ENCODE data around the gene PRR29.

The PRR29 gene

GRCh38 chr17:64004218-64004770 is 6.1 kb downstream of the PRR29 start:
- no peaks in the 10 kb centered on the region for H3F3A ChIP-seq (ENCODE audit: insufficient read depth, low read length)
- TF ChIP-seq CTCF (IDR thresholded peaks at IDR 0.05; ENCODE audit: low read length) (no peak), EZH2phosphoT487 (IDR thresholded peaks at IDR 0.05; ENCODE audit: low read length) (no peak), EZH2 (optimal IDR thresholded peaks at IDR 0.05; ENCODE audit: low read depth, low read length) (no peak)
- no peak for DNase-seq
- H2AFZ ChIP-seq (ENCODE audit: low read length), result no peak overlapping the region
- H4K20me1 ChIP-seq (ENCODE audit: insufficient read depth, low read length), result no peaks in the 10 kb centered on the region
- no peaks in the 10 kb centered on the region for H3K9me3 ChIP-seq (replicated peaks; ENCODE audit: insufficient read depth, low read length)
- no peak overlapping the region for H3K9ac ChIP-seq (ENCODE audit: low read length)
- H3K4me1 ChIP-seq (ENCODE audit: low read length), result no peaks in the 10 kb centered on the region
- no peak overlapping the region for H3K4me3 ChIP-seq (ENCODE audit: low read length)
- no peak overlapping the region for H3K27ac ChIP-seq (ENCODE audit: low read length)
- H3K27me3 ChIP-seq (replicated peaks; ENCODE audit: insufficient read depth, low read length), result no peaks in the 10 kb centered on the region
- 0 out of 2 replicates have a peak, but pooled peaks cover 7% of the 10 kb centered on the region for H3K79me2 ChIP-seq (ENCODE audit: low read length)
- no peaks in the 10 kb centered on the region for H3K9me2 ChIP-seq (replicated peaks; ENCODE audit: insufficient read depth, low read length)
- H3K36me3 ChIP-seq (replicated peaks; ENCODE audit: insufficient read depth, low read length), result no peaks in the 10 kb centered on the region
- no peak overlapping the region for H3K4me2 ChIP-seq (ENCODE audit: low read depth, low read length)

GRCh38 chr17:64004903-64005733 is 7.0 kb downstream of the PRR29 start:
- Histone ChIP-seq H2AFZ (ENCODE audit: low read length) (no peak overlapping the region), H4K20me1 (ENCODE audit: insufficient read depth, low read length) (no peaks in the 10 kb centered on the region), H3K4me1 (ENCODE audit: low read length) (no peaks in the 10 kb centered on the region), H3K9ac (ENCODE audit: low read length) (no peak overlapping the region), H3K4me2 (ENCODE audit: low read depth, low read length) (no peak overlapping the region), H3F3A (ENCODE audit: insufficient read depth, low read length) (no peaks in the 10 kb centered on the region), H3K4me3 (ENCODE audit: low read length) (no peak overlapping the region), H3K79me2 (ENCODE audit: low read length) (peaks cover 15% of the 10 kb centered on the region), H3K9me2 (replicated peaks; ENCODE audit: insufficient read depth, low read length) (no peaks in the 10 kb centered on the region), H3K36me3 (replicated peaks; ENCODE audit: insufficient read depth, low read length) (no peaks in the 10 kb centered on the region), H3K27me3 (replicated peaks; ENCODE audit: insufficient read depth, low read length) (no peaks in the 10 kb centered on the region), H3K9me3 (replicated peaks; ENCODE audit: insufficient read depth, low read length) (no peaks in the 10 kb centered on the region), H3K27ac (ENCODE audit: low read length) (no peak overlapping the region)
- DNase-seq, result no peak
- TF ChIP-seq CTCF (IDR thresholded peaks at IDR 0.05; ENCODE audit: low read length) (no peak), EZH2 (optimal IDR thresholded peaks at IDR 0.05; ENCODE audit: low read depth, low read length) (no peak), EZH2phosphoT487 (IDR thresholded peaks at IDR 0.05; ENCODE audit: low read length) (no peak)

- H3K4me1 ChIP-seq (ENCODE audit: low read length), result no peaks in the 10 kb centered on the region
- TF ChIP-seq EZH2phosphoT487 (IDR thresholded peaks at IDR 0.05; ENCODE audit: low read length), result no peak
- no peak for TF ChIP-seq EZH2 (optimal IDR thresholded peaks at IDR 0.05; ENCODE audit: low read depth, low read length)
- TF ChIP-seq CTCF (IDR thresholded peaks at IDR 0.05; ENCODE audit: low read length), result no peak
- peaks cover 18% of the 10 kb centered on the region for H3K79me2 ChIP-seq (ENCODE audit: low read length)
- no peaks in the 10 kb centered on the region for H3F3A ChIP-seq (ENCODE audit: insufficient read depth, low read length)
- H3K9me3 ChIP-seq (replicated peaks; ENCODE audit: insufficient read depth, low read length), result no peaks in the 10 kb centered on the region
- H4K20me1 ChIP-seq (ENCODE audit: insufficient read depth, low read length), result no peaks in the 10 kb centered on the region
- H3K36me3 ChIP-seq (replicated peaks; ENCODE audit: insufficient read depth, low read length), result no peaks in the 10 kb centered on the region
- no peak overlapping the region for H3K4me3 ChIP-seq (ENCODE audit: low read length)
- H3K27me3 ChIP-seq (replicated peaks; ENCODE audit: insufficient read depth, low read length), result no peaks in the 10 kb centered on the region
- no peak for DNase-seq
- no peak overlapping the region for H3K27ac ChIP-seq (ENCODE audit: low read length)
- H3K9me2 ChIP-seq (replicated peaks; ENCODE audit: insufficient read depth, low read length), result no peaks in the 10 kb centered on the region
- no peak overlapping the region for H2AFZ ChIP-seq (ENCODE audit: low read length)
- H3K4me2 ChIP-seq (ENCODE audit: low read depth, low read length), result no peak overlapping the region
- H3K9ac ChIP-seq (ENCODE audit: low read length), result no peak overlapping the region
These were observed 7.6 kb downstream of the PRR29 start for GRCh38 chr17:64005734-64006167.

All from MM.1S (cell line).